Measurements from ENCODE around the gene P2RX3.

P2RX3 gene

DNA sequence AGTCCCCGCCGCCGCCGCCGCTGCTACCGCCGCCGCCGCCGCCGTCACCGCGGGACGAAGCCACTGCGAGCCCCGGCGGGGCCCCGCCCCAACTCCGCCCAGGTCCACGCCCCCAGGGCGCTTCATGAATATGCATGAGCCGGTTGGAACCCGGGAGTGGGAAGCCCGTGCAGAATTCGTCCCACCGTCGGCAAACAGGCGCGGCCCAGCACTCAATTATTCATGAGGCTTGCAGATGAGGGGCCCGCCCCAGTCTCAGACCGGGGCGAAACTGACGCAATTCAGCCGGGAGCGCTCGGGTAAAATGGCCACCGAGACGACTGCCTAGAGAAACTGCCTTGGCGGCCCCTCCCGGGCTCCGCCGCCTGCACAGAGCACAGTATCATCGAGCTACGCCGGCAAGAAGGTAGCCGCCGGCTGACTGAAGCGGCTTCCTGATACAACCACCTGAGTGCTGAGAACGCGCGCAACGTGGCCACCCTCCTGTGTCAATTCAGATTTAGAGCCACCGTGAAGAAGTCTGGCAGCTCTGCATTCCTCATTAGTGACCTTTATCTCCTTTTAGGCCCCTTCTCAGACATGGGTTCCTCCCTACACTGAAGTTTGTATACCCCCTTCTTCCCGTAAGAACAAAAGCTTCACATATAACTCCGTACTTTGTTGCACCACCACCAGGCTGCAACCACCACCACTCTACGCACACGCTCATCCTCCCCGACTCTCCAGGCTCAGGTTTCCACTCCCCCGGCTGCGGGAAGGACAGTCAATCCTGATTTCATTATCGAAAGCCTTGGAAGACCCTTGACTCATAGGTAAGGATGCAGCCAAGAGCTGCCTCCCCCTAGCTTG is 13.0 kb upstream of the P2RX3 start, which contains the start of gene TNKS1BP1:
Gene TNKS1BP1 (minus strand): TSS at position 67 of the 849 bp plus-strand sequence. CDS start 3,067 bp downstream, outside the sequence.
- peaks cover 50% of the 10 kb centered on the region for H3K36me3 ChIP-seq (ENCODE audit: insufficient read depth, low read length)
- peak within 1 kb of the TSS; percentile 24 to 62; a peak in 3 of 4 replicates for H3K4me3 ChIP-seq (ENCODE audit: low read depth in 1 of 2, low read length in 2 of 2)
- H3K4me2 ChIP-seq (ENCODE audit: insufficient read depth, low read length), result peak within 1 kb of the TSS; percentile 70
- H2AFZ ChIP-seq (ENCODE audit: low read depth, low read length), result peak within 1 kb of the TSS; percentile 85
- TF ChIP-seq, protein P1, sequence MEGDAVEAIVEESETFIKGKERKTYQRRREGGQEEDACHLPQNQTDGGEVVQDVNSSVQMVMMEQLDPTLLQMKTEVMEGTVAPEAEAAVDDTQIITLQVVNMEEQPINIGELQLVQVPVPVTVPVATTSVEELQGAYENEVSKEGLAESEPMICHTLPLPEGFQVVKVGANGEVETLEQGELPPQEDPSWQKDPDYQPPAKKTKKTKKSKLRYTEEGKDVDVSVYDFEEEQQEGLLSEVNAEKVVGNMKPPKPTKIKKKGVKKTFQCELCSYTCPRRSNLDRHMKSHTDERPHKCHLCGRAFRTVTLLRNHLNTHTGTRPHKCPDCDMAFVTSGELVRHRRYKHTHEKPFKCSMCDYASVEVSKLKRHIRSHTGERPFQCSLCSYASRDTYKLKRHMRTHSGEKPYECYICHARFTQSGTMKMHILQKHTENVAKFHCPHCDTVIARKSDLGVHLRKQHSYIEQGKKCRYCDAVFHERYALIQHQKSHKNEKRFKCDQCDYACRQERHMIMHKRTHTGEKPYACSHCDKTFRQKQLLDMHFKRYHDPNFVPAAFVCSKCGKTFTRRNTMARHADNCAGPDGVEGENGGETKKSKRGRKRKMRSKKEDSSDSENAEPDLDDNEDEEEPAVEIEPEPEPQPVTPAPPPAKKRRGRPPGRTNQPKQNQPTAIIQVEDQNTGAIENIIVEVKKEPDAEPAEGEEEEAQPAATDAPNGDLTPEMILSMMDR (IDR thresholded peaks at IDR 0.05; ENCODE audit: borderline replicate concordance, extremely low read depth, low read length, poor library complexity, severe bottlenecking), result peak; percentile 15
- no peak for TF ChIP-seq EZH2 (IDR thresholded peaks at IDR 0.05; ENCODE audit: borderline replicate concordance, low read depth, low read length, severe bottlenecking)
- DNase-seq, result peak; percentile 94
- H4K20me1 ChIP-seq (ENCODE audit: insufficient read depth, low read length), result peaks cover 17% of the 10 kb centered on the region
- H3K79me2 ChIP-seq (ENCODE audit: insufficient read depth, low read length), result peaks cover 17% of the 10 kb centered on the region
- H3K9ac ChIP-seq (ENCODE audit: low read depth, low read length), result peak within 1 kb of the TSS; percentile 61
- H3K27ac ChIP-seq (ENCODE audit: low read length), result peak within 1 kb of the TSS; percentile 82
- no peaks in the 10 kb centered on the region for H3K9me3 ChIP-seq (ENCODE audit: insufficient read depth, low read length, severe bottlenecking)
- no peaks in the 10 kb centered on the region for H3K27me3 ChIP-seq (ENCODE audit: insufficient read depth, low read length, poor library complexity)
- ATAC-seq (ENCODE audit: insufficient read depth, low read depth), result peak; percentile 89
- peaks cover 58% of the 10 kb centered on the region for H3K4me1 ChIP-seq (ENCODE audit: insufficient read depth, low read length)

DNA sequence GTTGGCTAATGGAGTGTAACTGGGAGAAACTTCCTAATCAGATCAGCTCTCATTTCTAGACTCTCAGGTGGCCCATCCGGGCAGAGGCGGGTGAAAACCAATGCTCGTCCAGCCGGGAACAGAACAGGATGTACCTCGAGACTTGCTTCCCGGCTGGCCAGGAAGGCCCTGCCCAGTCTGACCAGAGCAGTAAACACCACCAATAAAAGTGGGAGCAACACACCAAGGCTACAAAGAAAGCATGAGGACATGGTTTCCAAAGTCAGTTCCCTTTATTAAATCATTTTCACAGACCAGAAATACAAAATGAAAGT is 12.5 kb upstream of the P2RX3 start:
- TF ChIP-seq EZH2 (IDR thresholded peaks at IDR 0.05; ENCODE audit: borderline replicate concordance, low read depth, low read length, severe bottlenecking), result no peak
- TF ChIP-seq, protein P1 (IDR thresholded peaks at IDR 0.05; ENCODE audit: borderline replicate concordance, extremely low read depth, low read length, poor library complexity, severe bottlenecking), result no peak
- peak overlapping the region; percentile 85 for H2AFZ ChIP-seq (ENCODE audit: low read depth, low read length)
- H3K36me3 ChIP-seq (ENCODE audit: insufficient read depth, low read length), result peaks cover 51% of the 10 kb centered on the region
- DNase-seq (no peak), ATAC-seq (ENCODE audit: insufficient read depth, low read depth) (no peak)
- peaks cover 58% of the 10 kb centered on the region for H3K4me1 ChIP-seq (ENCODE audit: insufficient read depth, low read length)
- H3K27me3 ChIP-seq (ENCODE audit: insufficient read depth, low read length, poor library complexity), result no peaks in the 10 kb centered on the region
- H3K4me2 ChIP-seq (ENCODE audit: insufficient read depth, low read length), result peak overlapping the region; percentile 70
- peak overlapping the region; percentile 61 for H3K9ac ChIP-seq (ENCODE audit: low read depth, low read length)
- H3K9me3 ChIP-seq (ENCODE audit: insufficient read depth, low read length, severe bottlenecking), result no peaks in the 10 kb centered on the region
- peaks cover 15% of the 10 kb centered on the region for H4K20me1 ChIP-seq (ENCODE audit: insufficient read depth, low read length)
- peak overlapping the region; percentile 24 to 62; a peak in 3 of 4 replicates for H3K4me3 ChIP-seq (ENCODE audit: low read depth in 1 of 2, low read length in 2 of 2)
- peaks cover 17% of the 10 kb centered on the region for H3K79me2 ChIP-seq (ENCODE audit: insufficient read depth, low read length)
- peak overlapping the region; percentile 82 for H3K27ac ChIP-seq (ENCODE audit: low read length)

DNA sequence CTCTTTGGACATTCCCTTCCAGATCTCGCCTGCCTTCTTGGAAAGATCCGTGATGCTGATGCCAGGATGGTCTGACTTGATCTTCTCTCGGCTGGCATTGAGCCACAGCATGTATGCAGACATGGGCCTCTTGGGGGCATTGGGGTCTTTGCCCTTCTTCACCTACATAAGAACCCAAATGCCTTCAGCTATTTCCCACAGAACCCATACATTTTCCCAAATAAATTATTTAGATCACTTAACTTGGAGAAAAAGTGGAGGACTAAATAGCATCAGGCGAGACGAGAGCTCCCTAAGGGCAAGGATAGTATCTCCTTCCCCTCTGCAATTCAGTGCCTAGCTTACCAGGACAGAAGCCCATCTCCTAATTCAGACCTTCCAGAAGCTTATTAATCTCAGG is 10.4 kb upstream of the P2RX3 start:
- ATAC-seq (ENCODE audit: insufficient read depth, low read depth) (no peak), DNase-seq (no peak)
- Histone ChIP-seq H3K79me2 (ENCODE audit: insufficient read depth, low read length) (peaks cover 27% of the 10 kb centered on the region), H3K36me3 (ENCODE audit: insufficient read depth, low read length) (peaks cover 71% of the 10 kb centered on the region), H3K4me2 (ENCODE audit: insufficient read depth, low read length) (no peak overlapping the region), H2AFZ (ENCODE audit: low read depth, low read length) (no peak overlapping the region), H4K20me1 (ENCODE audit: insufficient read depth, low read length) (peaks cover 13% of the 10 kb centered on the region; the same call in 1 of the 2 replicates), H3K4me3 (ENCODE audit: low read depth in 1 of 2, low read length in 2 of 2) (no peak overlapping the region), H3K27me3 (ENCODE audit: insufficient read depth, low read length, poor library complexity) (no peaks in the 10 kb centered on the region), H3K9ac (ENCODE audit: low read depth, low read length) (no peak overlapping the region), H3K4me1 (ENCODE audit: insufficient read depth, low read length) (peaks cover 60% of the 10 kb centered on the region), H3K9me3 (ENCODE audit: insufficient read depth, low read length, severe bottlenecking) (no peaks in the 10 kb centered on the region), H3K27ac (ENCODE audit: low read length) (no peak overlapping the region)
- no peak for TF ChIP-seq EZH2 (IDR thresholded peaks at IDR 0.05; ENCODE audit: borderline replicate concordance, low read depth, low read length, severe bottlenecking)
- TF ChIP-seq, protein P1 (IDR thresholded peaks at IDR 0.05; ENCODE audit: borderline replicate concordance, extremely low read depth, low read length, poor library complexity, severe bottlenecking), result no peak
